K562 (cell line): ENCODE results near the gene CFL1. TPM values are rescaled to one million over a fixed set of nuclear protein-coding genes. Genes with fewer than 3 reads are reported as not detected.
A peak's percentile ranks its signal among the peaks of the same experiment; 100 is the strongest.

Experiments
- ATAC-seq: fragments of 200-7000 bp; cut with Tn5 transposase; 3 replicates; pipeline ENCODE4 v1.9.1; 2020; ENCODE audit warnings: moderate library complexity
- BruUV-seq: library from RNA; stranded (reverse); fragments of 400-500 nt; replicated peaks from 2 replicates; lab custom pipeline; 2021; lab: Mats Ljungman, UMichigan
- CTCF ChIA-PET: fragments of 300-600 bp; formaldehyde crosslinking; extraction: SDS; loops from one replicate; lab custom pipeline; 2021; ENCODE audit warnings: low intra/inter-chr PET ratio; lab: Yijun Ruan, JAX
- POLR2A ChIA-PET: fragments of 300-600, 350-650 bp; sonication (Branson Sonifier 250); formaldehyde crosslinking; extraction: SDS; loops from one replicate; lab custom pipeline; 2021; ENCODE audit warnings: antibody characterized with exemption, inconsistent platforms; lab: Yijun Ruan, JAX
- DNase-seq, 4 experiments: peaks; one replicate each; pipeline versions ENCODE4 v3.0.0 to v3.0.0-alpha.2; 2011 to 2018; ENCODE audit warnings: low spot score in 3 of 4, mixed read lengths in 3 of 4; ENCODE audit errors: extremely low read depth in 1 of 4
- FAIRE-seq: peaks from 2 replicates; lab custom pipeline; 2011; peaks lifted over from hg19 to GRCh38; lab: Jason Lieb, UNC
- H2AFZ ChIP-seq: 2 replicates; pipeline ENCODE4 v1.6.0; 2011; ENCODE audit warnings: low read depth, low read length, control low read depth, inconsistent platforms
- H3K27ac ChIP-seq: fragments of 200-600 bp; 3 replicates; pipeline ENCODE4 v1.8.0; 2011; ENCODE audit warnings: low read depth, mild to moderate bottlenecking, control low read depth, inconsistent platforms, low read length, moderate library complexity, mixed read lengths; ENCODE audit errors: extremely low read depth
- H3K27me3 ChIP-seq, 2 experiments: fragments of 300-600 bp in 1 of 2; 2 replicates in 1 of 2; 3 replicates in 1 of 2; pipeline versions ENCODE4 v1.6.0 to v1.8.0; 2011; ENCODE audit warnings: inconsistent platforms in 2 of 2, low read length in 2 of 2, mild to moderate bottlenecking in 1 of 2, mixed read lengths in 1 of 2, moderate library complexity in 1 of 2; ENCODE audit not compliant: control insufficient read depth in 2 of 2, insufficient read depth in 2 of 2
- H3K36me3 ChIP-seq: fragments of 300-600 bp; 3 replicates; pipeline ENCODE4 v1.8.0; 2011; ENCODE audit warnings: mild to moderate bottlenecking, low read length, inconsistent platforms; ENCODE audit not compliant: control insufficient read depth, insufficient read depth
- H3K4me1 ChIP-seq, 2 experiments: fragments of 200-600 bp in 1 of 2; replicated peaks in 1 of 2; 2 replicates in 1 of 2; 3 replicates in 1 of 2; pipeline versions ENCODE4 v1.5.1 to v1.8.0; 2011; ENCODE audit warnings: inconsistent platforms in 2 of 2, low read length in 2 of 2, mild to moderate bottlenecking in 1 of 2, mixed read lengths in 1 of 2, moderate library complexity in 1 of 2; ENCODE audit not compliant: control insufficient read depth in 2 of 2, insufficient read depth in 2 of 2
- H3K4me2 ChIP-seq: 2 replicates; pipeline ENCODE4 v1.6.1; 2011; ENCODE audit warnings: low read length, control low read depth, inconsistent platforms, mixed read lengths; ENCODE audit not compliant: insufficient read depth
- H3K4me3 ChIP-seq: fragments of 200-600 bp; sonication (generic), shearing (Covaris generic); 2 replicates; pipeline ENCODE4 v1.5.1; 2016; ENCODE audit warnings: control low read depth, inconsistent platforms
- H3K79me2 ChIP-seq: fragments of 200-600 bp; 3 replicates; pipeline ENCODE4 v1.8.0; 2011; ENCODE audit warnings: low read length, inconsistent platforms; ENCODE audit not compliant: control insufficient read depth, insufficient read depth
- H3K9ac ChIP-seq, 2 experiments: 2 replicates each; pipeline versions ENCODE4 v1.6.0 to v1.6.1; 2011; ENCODE audit warnings: low read depth in 2 of 2, low read length in 2 of 2, control low read depth in 1 of 2, inconsistent platforms in 1 of 2, mild to moderate bottlenecking in 1 of 2, mixed read lengths in 1 of 2; ENCODE audit not compliant: insufficient read depth in 1 of 2
- H3K9me1 ChIP-seq: one replicate; pipeline ENCODE4 v1.6.0; 2011; ENCODE audit warnings: inconsistent platforms, mild to moderate bottlenecking, low read length, moderate library complexity; ENCODE audit not compliant: control insufficient read depth, insufficient read depth
- H3K9me3 ChIP-seq: replicated peaks from 2 replicates; pipeline ENCODE4 v1.5.1; 2011; ENCODE audit warnings: low read depth, low read length, inconsistent platforms; ENCODE audit not compliant: control insufficient read depth, insufficient read depth
- H4K20me1 ChIP-seq: replicated peaks from 2 replicates; pipeline ENCODE4 v1.6.1; 2011; ENCODE audit warnings: low read length, inconsistent platforms, mixed read lengths; ENCODE audit not compliant: control insufficient read depth, insufficient read depth
- BHLHE40 ChIP-seq: IDR thresholded peaks from 2 replicates; pipeline ENCODE4 v1.6.1; 2011; ENCODE audit warnings: low read length, improper control_type of control experiment
- CREB1 ChIP-seq, 2 experiments: sonication (generic) in 1 of 2; formaldehyde crosslinking in 1 of 2; IDR thresholded peaks; 2 replicates each; pipeline versions ENCODE4 v1.6.1 to v1.8.0; 2012 to 2022; ENCODE audit warnings: inconsistent platforms in 1 of 2, mild to moderate bottlenecking in 1 of 2, missing genetic modification reagents in 1 of 2, moderate library complexity in 1 of 2
- CTCF ChIP-seq, 3 experiments: IDR thresholded peaks in 2 of 3; conservative IDR thresholded peaks in 1 of 3; 2 replicates each; pipeline ENCODE4 v1.5.1; 2011 to 2012; ENCODE audit warnings: low read length in 3 of 3, mild to moderate bottlenecking in 3 of 3, control low read depth in 2 of 3, improper control_type of control experiment in 1 of 3, inconsistent platforms in 1 of 3, low read depth in 1 of 3, mixed read lengths in 1 of 3, moderate library complexity in 1 of 3; ENCODE audit not compliant: insufficient read depth in 2 of 3
- GATAD2A ChIP-seq: fragments of 450-650 bp; IDR thresholded peaks from 2 replicates; pipeline ENCODE4 v1.6.1; 2017
- HSF4 ChIP-seq: fragments of 250-450 bp; sonication (Bioruptor Pico); IDR thresholded peaks from 2 replicates; pipeline ENCODE4 v2.1.2; 2022; ENCODE audit warnings: mild to moderate bottlenecking, moderate library complexity, borderline replicate concordance
- MYC ChIP-seq, 2 experiments: fragments of 250-450 bp in 1 of 2; sonication (Bioruptor Pico) in 1 of 2; IDR thresholded peaks; 2 replicates each; pipeline versions ENCODE4 v1.5.1 to v1.6.1; 2012 to 2021; ENCODE audit warnings: low read depth in 2 of 2, borderline replicate concordance in 1 of 2, improper control_type of control experiment in 1 of 2, low read length in 1 of 2, mild to moderate bottlenecking in 1 of 2, moderate library complexity in 1 of 2
- NFYB ChIP-seq: IDR thresholded peaks from 2 replicates; pipeline ENCODE4 v1.6.1; 2011; ENCODE audit warnings: mild to moderate bottlenecking, moderate library complexity; ENCODE audit not compliant: insufficient read length; ENCODE audit errors: extremely low read depth
- PBX2 ChIP-seq, 2 experiments: IDR thresholded peaks in 1 of 2; conservative IDR thresholded peaks in 1 of 2; 2 replicates each; pipeline ENCODE4 v1.6.1; 2016; ENCODE audit warnings: low read depth in 2 of 2, mild to moderate bottlenecking in 1 of 2, missing compliant biosample characterization in 1 of 2, missing genetic modification characterization in 1 of 2, moderate library complexity in 1 of 2
- PHB ChIP-seq: fragments of 250-450 bp; sonication (Bioruptor Pico); IDR thresholded peaks from 2 replicates; pipeline ENCODE4 v1.5.0; 2021
- RAD21 ChIP-seq, 2 experiments: fragments of 250-450 bp in 1 of 2; fragments of 450-650 bp in 1 of 2; sonication (Bioruptor Pico) in 1 of 2; formaldehyde crosslinking in 1 of 2; IDR thresholded peaks in 1 of 2; conservative IDR thresholded peaks in 1 of 2; 2 replicates each; pipeline versions ENCODE4 v1.4.0 to v1.8.0; 2020 to 2022; ENCODE audit warnings: mild to moderate bottlenecking in 2 of 2, moderate library complexity in 1 of 2
- SREBF1 ChIP-seq: fragments of 150-350 bp; IDR thresholded peaks from 2 replicates; pipeline ENCODE4 v1.6.1; 2014; ENCODE audit warnings: antibody characterized with exemption, low read depth, low read length, borderline replicate concordance
- TBP ChIP-seq: optimal IDR thresholded peaks from 2 replicates; pipeline ENCODE3; 2011; ENCODE audit warnings: low read depth, low read length, improper control_type of control experiment
- ZNF766 ChIP-seq: fragments of 200-800 bp; sonication (Bioruptor generic); conservative IDR thresholded peaks from 2 replicates; pipeline ENCODE4 v1.6.1; 2016; ENCODE audit warnings: missing genetic modification characterization, missing compliant biosample characterization
- WGBS: fragments of 100-300 bp; shearing (Covaris generic); methylation state at CpG from one replicate; pipeline ENCODE4 v1.1.6; 2016; ENCODE audit warnings: low coverage, mixed read lengths; ENCODE audit not compliant: insufficient coverage; ENCODE audit errors: missing lambda C conversion rate; 5-methylcytosine and 5-hydroxymethylcytosine counted together
- in situ Hi-C: fragments of 300-500 bp; cut with MboI; formaldehyde crosslinking; loops from 4 replicates; pipeline ENCODE4 v1.15.0; 2018; ENCODE audit warnings: inconsistent platforms, mixed read lengths
- intact Hi-C: fragments of 100-400 bp; cut with micrococcal nuclease; formaldehyde crosslinking; loops from 2 replicates; pipeline ENCODE4 v1.14.2; 2022
- polyA plus RNA-seq, 8 experiments: library from polyadenylated mRNA; depleted of rRNA in 4 of 8; stranded (reverse) in 5 of 8; unstranded in 3 of 8; fragments of >200 nt; fragmentation: Nextera tagmentation in 2 of 8; fragmentation: Illumina TruSeq in 1 of 8; extraction: Ambion mirVana in 2 of 8; extraction: Trizol in 1 of 8; gene quantifications; 2 replicates each; pipeline versions ENCODE4 v1.2.1 to v1.2.3, GENCODE V29; 2011 to 2014; ENCODE audit warnings: inconsistent platforms in 1 of 8, missing spikeins in 1 of 8
- total RNA-seq, 7 experiments: library from RNA; depleted of rRNA in 6 of 7; stranded (reverse); fragments of >200 nt in 6 of 7; fragmentation: Illumina TruSeq in 2 of 7; extraction: Trizol in 2 of 7; gene quantifications; 2 replicates each; pipeline versions ENCODE4 v1.2.1 to v1.2.3, GENCODE V29; 2011 to 2021; ENCODE audit warnings: low replicate concordance in 1 of 7
- TF ChIP-seq, protein P1 (sequence below): conservative IDR thresholded peaks from 2 replicates; pipeline ENCODE4 v1.6.1; 2011; ENCODE audit warnings: low read depth, mild to moderate bottlenecking, low read length; ENCODE audit not compliant: control insufficient read depth

Gene CFL1
- total and polyA plus RNA-seq, 9 of the 15 experiments (the other 6 are each of a cell fraction or from before 2014, with no cell fraction given), result 105 to 1,101 (median 859) TPM

GRCh38 chr11:65884716-65885092 lies 26.7 kb upstream of the CFL1 start:
- peaks cover 50% of the 10 kb centered on the region for H3K36me3 ChIP-seq
- BruUV-seq, result no TSS peak
- H2AFZ ChIP-seq, result no peak overlapping the region
- 24% methylated on average over 8 of the region's 9 CpGs for WGBS
- peaks cover 11 to 42% of the 10 kb centered on the region in 2 experiments; a peak in 4 of 5 replicates for H3K4me1 ChIP-seq
- no peak overlapping the region; the same call in 1 of the 2 replicates for H3K4me2 ChIP-seq
- no peak overlapping the region for H3K27ac ChIP-seq
- ChIA-PET POLR2A (interaction anchor here (0.6 to 14.4 kb wide), 18 partner anchors 8 to 381 kb away, joined by 3 to 147 read pairs (median 3); partner anchors contain the start of genes CFL1, FOSL1 and MUS81), CTCF (interaction anchor here (0.6 to 2.7 kb wide), 8 partner anchors 24 to 259 kb away, joined by 3 to 24 read pairs (median 4); partner anchors contain the start of gene MUS81)
- peaks cover 3% of the 10 kb centered on the region; the same call in 1 of the 2 replicates for H4K20me1 ChIP-seq
- no peak overlapping the region for H3K4me3 ChIP-seq
- ATAC-seq (peak; percentile 63), FAIRE-seq (peak; percentile 81), DNase-seq (peak; percentile 78 to 85 (median 80))
- in situ Hi-C loops, result loop anchor here (5.0 kb wide), 1 partner anchor 103 kb away; no protein-coding TSS in a partner anchor
- H3K9me1 ChIP-seq, result no peaks in the 10 kb centered on the region
- H3K9me3 ChIP-seq, result no peaks in the 10 kb centered on the region
- H3K27me3 ChIP-seq, result no peaks in the 10 kb centered on the region
- peaks cover 13% of the 10 kb centered on the region for H3K79me2 ChIP-seq
- H3K9ac ChIP-seq, result 0 out of 4 replicates have a peak overlapping the region, but pooled peaks of 1 of the 2 experiments have one; percentile 1
- intact Hi-C loops, result loop anchor here (1.0 to 5.0 kb wide), 3 partner anchors 102 to 172 kb away; partner anchors contain the start of genes AP5B1 and KAT5
- TF ChIP-seq PHB (CRISPR knock-in tag), result no peak
- TF ChIP-seq BHLHE40, result 0 out of 2 replicates have a peak, but pooled peaks have one; percentile 31
- no peak for TF ChIP-seq SREBF1
- TF ChIP-seq CREB1 (IDR thresholded peaks at IDR 0.05), result no peak
- TF ChIP-seq CREB1 (CRISPR knock-in tag; IDR thresholded peaks at IDR 0.05), result peak; percentile 55
- TF ChIP-seq PBX2 (CRISPR knock-in tag; IDR thresholded peaks at IDR 0.05; ENCODE audit: low read depth), result no peak
- no peak for TF ChIP-seq PBX2 (tag; conservative IDR thresholded peaks at IDR 0.05; ENCODE audit: low read depth)
- peak; percentile 36 for TF ChIP-seq TBP
- peak; percentile 100 for TF ChIP-seq CTCF (IDR thresholded peaks at IDR 0.05 in 2 of 3, conservative IDR thresholded peaks at IDR 0.05 in 1 of 3; ENCODE audit: insufficient read depth in 2 of 3, low read depth in 1 of 3, low read length in 3 of 3)
- 0 out of 2 replicates have a peak, but pooled peaks have one; percentile 23 for TF ChIP-seq MYC (IDR thresholded peaks at IDR 0.05; ENCODE audit: low read depth, low read length)
- no peak for TF ChIP-seq MYC (CRISPR knock-in tag; IDR thresholded peaks at IDR 0.05; ENCODE audit: borderline replicate concordance, low read depth)
- TF ChIP-seq GATAD2A, result peak; percentile 44; the same call in 1 of the 2 replicates
- TF ChIP-seq, protein P1, sequence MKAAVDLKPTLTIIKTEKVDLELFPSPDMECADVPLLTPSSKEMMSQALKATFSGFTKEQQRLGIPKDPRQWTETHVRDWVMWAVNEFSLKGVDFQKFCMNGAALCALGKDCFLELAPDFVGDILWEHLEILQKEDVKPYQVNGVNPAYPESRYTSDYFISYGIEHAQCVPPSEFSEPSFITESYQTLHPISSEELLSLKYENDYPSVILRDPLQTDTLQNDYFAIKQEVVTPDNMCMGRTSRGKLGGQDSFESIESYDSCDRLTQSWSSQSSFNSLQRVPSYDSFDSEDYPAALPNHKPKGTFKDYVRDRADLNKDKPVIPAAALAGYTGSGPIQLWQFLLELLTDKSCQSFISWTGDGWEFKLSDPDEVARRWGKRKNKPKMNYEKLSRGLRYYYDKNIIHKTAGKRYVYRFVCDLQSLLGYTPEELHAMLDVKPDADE, result peak; percentile 15; the same call in 1 of the 2 replicates
- TF ChIP-seq ZNF766 (CRISPR knock-in tag), result no peak
- no peak for TF ChIP-seq HSF4
- peak; percentile 85 to 93 for TF ChIP-seq RAD21 (CRISPR knock-in tag; conservative IDR thresholded peaks at IDR 0.05 in 1 of 2, IDR thresholded peaks at IDR 0.05 in 1 of 2)
- peak; percentile 29 for TF ChIP-seq NFYB
